Cardiac muscle cell (in vitro differentiated cells and primary cell): ENCODE measurements around the gene GPR50. TPM values are rescaled to one million over a fixed set of nuclear protein-coding genes. Genes with fewer than 3 reads are reported as not detected.

Experiments
- DNase-seq, 2 donors: peaks; one replicate each; pipeline versions ENCODE4 v3.0.0 to v3.0.0-alpha.2; 2010 to 2017; ENCODE audit warnings: low read depth in 1 of 2, low spot score in 1 of 2
- H3K27ac ChIP-seq: fragments of 200-600 bp; sonication (generic); 2 replicates; pipeline ENCODE4 v1.5.1; 2016
- H3K27me3 ChIP-seq: fragments of 200-600 bp; sonication (generic); 2 replicates; pipeline ENCODE4 v1.6.0; 2016; ENCODE audit warnings: control low read depth
- H3K36me3 ChIP-seq: fragments of 200-600 bp; sonication (generic); 2 replicates; pipeline ENCODE4 v1.5.1; 2016; ENCODE audit warnings: control low read depth
- H3K4me1 ChIP-seq: fragments of 200-600 bp; sonication (generic); 2 replicates; pipeline ENCODE4 v1.8.1; 2017; ENCODE audit warnings: low read depth, mild to moderate bottlenecking, mixed run types
- H3K4me3 ChIP-seq: fragments of 200-600 bp; sonication (generic); 2 replicates; pipeline ENCODE4 v1.5.1; 2016; ENCODE audit warnings: mild to moderate bottlenecking
- H3K9me3 ChIP-seq: fragments of 200-600 bp; sonication (generic); 2 replicates; pipeline ENCODE4 v1.5.1; 2017; ENCODE audit warnings: low read depth, mild to moderate bottlenecking, control low read depth
- CTCF ChIP-seq: IDR thresholded peaks from 2 replicates; pipeline ENCODE4 v1.5.1; 2012; ENCODE audit warnings: low read depth, mild to moderate bottlenecking, low read length
- polyA plus RNA-seq: library from polyadenylated mRNA; unstranded; fragments of >200 nt; fragmentation: Nextera tagmentation; extraction: Ambion mirVana; gene quantifications from 2 replicates; pipeline ENCODE4 v1.2.1, GENCODE V29; 2016
- total RNA-seq: library from RNA; depleted of rRNA; stranded (reverse); fragments of >200 nt; gene quantifications from 2 replicates; pipeline ENCODE4 v1.2.3, GENCODE V29; 2016

GPR50 gene
- total and polyA plus RNA-seq, 2 experiments from 2014 or later: 0.24 TPM; not detected in 1

- Histone ChIP-seq H3K4me3 (no peak overlapping the region), H3K36me3 (no peaks in the 10 kb centered on the region), H3K27me3 (peaks cover 6% of the 10 kb centered on the region), H3K27ac (no peak overlapping the region), H3K4me1 (no peaks in the 10 kb centered on the region), H3K9me3 (no peaks in the 10 kb centered on the region)
- no peak for DNase-seq
- no peak for TF ChIP-seq CTCF
Measured at GRCh38 chrX:151155234-151155633, 21.1 kb upstream of the GPR50 start.

GRCh38 chrX:151161690-151162089, 14.7 kb upstream of the GPR50 start:
- Histone ChIP-seq H3K4me1 (no peaks in the 10 kb centered on the region), H3K27me3 (no peaks in the 10 kb centered on the region), H3K4me3 (no peak overlapping the region), H3K27ac (no peak overlapping the region), H3K9me3 (no peaks in the 10 kb centered on the region), H3K36me3 (no peaks in the 10 kb centered on the region)
- no peak for DNase-seq
- TF ChIP-seq CTCF: no peak

GRCh38 chrX:151167791-151168345, 8.5 kb upstream of the GPR50 start:
- Histone ChIP-seq H3K4me1 (no peaks in the 10 kb centered on the region), H3K27ac (no peak overlapping the region), H3K9me3 (no peaks in the 10 kb centered on the region), H3K4me3 (no peak overlapping the region), H3K36me3 (no peaks in the 10 kb centered on the region), H3K27me3 (peaks cover 21% of the 10 kb centered on the region)
- DNase-seq: no peak
- no peak for TF ChIP-seq CTCF

- no peak for DNase-seq
- no peak for TF ChIP-seq CTCF
Measured at GRCh38 chrX:151169783-151170182, 6.6 kb upstream of the GPR50 start.

GRCh38 chrX:151174581-151175282, 1.7 kb upstream of the GPR50 start:
- TF ChIP-seq CTCF: no peak
- Histone ChIP-seq H3K27me3 (peaks cover 90% of the 10 kb centered on the region), H3K9me3 (no peaks in the 10 kb centered on the region), H3K4me1 (no peaks in the 10 kb centered on the region), H3K27ac (no peak overlapping the region), H3K4me3 (peak overlapping the region; percentile 9), H3K36me3 (no peaks in the 10 kb centered on the region)
- peak in 1 of 2 donors; percentile 15 for DNase-seq

More at GRCh38 chrX:151169783-151170182, 6.6 kb upstream of the GPR50 start:
- Histone ChIP-seq H3K9me3 (no peaks in the 10 kb centered on the region), H3K36me3 (no peaks in the 10 kb centered on the region), H3K4me1 (no peaks in the 10 kb centered on the region), H3K27ac (no peak overlapping the region), H3K27me3 (peaks cover 40% of the 10 kb centered on the region), H3K4me3 (no peak overlapping the region)
